ENCODE data around the gene CWC27.
"Not testable (repeated sequence)": the region's sequence is repeated elsewhere in the genome, so short reads cannot be mapped to it uniquely, and the experiment has no call there.

The CWC27 gene

GRCh38 chr5:64880821-64881220 lies 112.1 kb downstream of the CWC27 start:
- no peak for TF ChIP-seq CTCF (IDR thresholded peaks at IDR 0.05; ENCODE audit: extremely low read depth, insufficient read depth, missing control alignments)
- no peak for DNase-seq (ENCODE audit: low spot score)
- in situ Hi-C loops (cut with MboI; ENCODE audit: low pct_unique_long_range_greater_than_20kb, low sequenced_read_pairs, unreplicated experiment) = no loop called here

GRCh38 chr5:64883912-64884311 lies 115.2 kb downstream of the CWC27 start:
- DNase-seq (ENCODE audit: low spot score) = no peak
- in situ Hi-C loops (cut with MboI; ENCODE audit: low pct_unique_long_range_greater_than_20kb, low sequenced_read_pairs, unreplicated experiment) = no loop called here
- TF ChIP-seq CTCF (IDR thresholded peaks at IDR 0.05; ENCODE audit: extremely low read depth, insufficient read depth, missing control alignments) = no peak

- in situ Hi-C loops (cut with MboI; ENCODE audit: low pct_unique_long_range_greater_than_20kb, low sequenced_read_pairs, unreplicated experiment) = no loop called here
- DNase-seq (ENCODE audit: low spot score) = no peak
- TF ChIP-seq CTCF (IDR thresholded peaks at IDR 0.05; ENCODE audit: extremely low read depth, insufficient read depth, missing control alignments) = no peak
Measured at GRCh38 chr5:64884541-64884940, 115.8 kb downstream of the CWC27 start.

GRCh38 chr5:64887910-64888309 lies 119.2 kb downstream of the CWC27 start:
- no peak for DNase-seq (ENCODE audit: low spot score)
- in situ Hi-C loops (cut with MboI; ENCODE audit: low pct_unique_long_range_greater_than_20kb, low sequenced_read_pairs, unreplicated experiment) = no loop called here
- TF ChIP-seq CTCF (IDR thresholded peaks at IDR 0.05; ENCODE audit: extremely low read depth, insufficient read depth, missing control alignments) = no peak

GRCh38 chr5:64895748-64896147 lies 127.0 kb downstream of the CWC27 start:
- in situ Hi-C loops (cut with MboI; ENCODE audit: low pct_unique_long_range_greater_than_20kb, low sequenced_read_pairs, unreplicated experiment) = no loop called here
- DNase-seq (ENCODE audit: low spot score) = no peak
- TF ChIP-seq CTCF (IDR thresholded peaks at IDR 0.05; ENCODE audit: extremely low read depth, insufficient read depth, missing control alignments) = no peak

GRCh38 chr5:64899838-64900237 lies 131.1 kb downstream of the CWC27 start:
- in situ Hi-C loops (cut with MboI; ENCODE audit: low pct_unique_long_range_greater_than_20kb, low sequenced_read_pairs, unreplicated experiment) = no loop called here
- TF ChIP-seq CTCF (IDR thresholded peaks at IDR 0.05; ENCODE audit: extremely low read depth, insufficient read depth, missing control alignments) = no peak

GRCh38 chr5:64900618-64901017 lies 131.9 kb downstream of the CWC27 start:
- in situ Hi-C loops (cut with MboI; ENCODE audit: low pct_unique_long_range_greater_than_20kb, low sequenced_read_pairs, unreplicated experiment) = no loop called here
- no peak for DNase-seq (ENCODE audit: low spot score)
- TF ChIP-seq CTCF (IDR thresholded peaks at IDR 0.05; ENCODE audit: extremely low read depth, insufficient read depth, missing control alignments) = no peak

More at GRCh38 chr5:64899838-64900237, 131.1 kb downstream of the CWC27 start:
- no peak for DNase-seq (ENCODE audit: low spot score)

- in situ Hi-C loops (cut with MboI; ENCODE audit: low pct_unique_long_range_greater_than_20kb, low sequenced_read_pairs, unreplicated experiment); DNase-seq (ENCODE audit: low spot score): not testable (repeated sequence)
Measured at GRCh38 chr5:64907399-64907798, 138.7 kb downstream of the CWC27 start.

Measured in GM13977 (cell line).